Hepatocyte (in vitro differentiated cells): Measurements from ENCODE around the gene EXOC6B.

Experiments
- EZH2 ChIP-seq: fragments of 200-600 bp; sonication (generic); IDR thresholded peaks from 2 replicates; pipeline ENCODE4 v1.6.1; 2016; ENCODE audit warnings: antibody characterized with exemption, mild to moderate bottlenecking, borderline replicate concordance
- TF ChIP-seq, protein P1 (sequence below): fragments of 200-600 bp; sonication (generic); IDR thresholded peaks from 2 replicates; pipeline ENCODE4 v1.5.1; 2016; ENCODE audit warnings: antibody characterized with exemption, mild to moderate bottlenecking; ENCODE audit not compliant: poor library complexity

DNA sequence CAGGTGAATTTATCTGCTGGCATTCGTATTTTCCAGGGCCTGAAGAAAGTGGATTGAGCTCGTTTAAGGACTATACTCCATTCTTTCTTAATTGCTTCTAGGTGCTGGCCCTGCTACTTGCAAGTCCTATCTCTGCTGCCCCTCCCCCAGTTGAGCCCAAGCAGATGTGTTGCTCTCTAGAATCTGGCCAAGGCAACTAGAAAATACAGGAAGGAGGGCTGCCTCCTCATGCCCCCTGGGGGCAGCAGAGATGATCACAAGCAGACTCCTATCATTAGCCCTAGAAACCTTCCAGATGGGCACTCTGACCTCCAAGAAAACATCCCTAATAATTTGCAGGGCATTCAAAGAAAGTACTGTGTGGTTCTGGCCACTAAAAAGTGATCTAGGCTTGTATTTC is 605.7 kb downstream of the EXOC6B start:
- TF ChIP-seq, protein P1, sequence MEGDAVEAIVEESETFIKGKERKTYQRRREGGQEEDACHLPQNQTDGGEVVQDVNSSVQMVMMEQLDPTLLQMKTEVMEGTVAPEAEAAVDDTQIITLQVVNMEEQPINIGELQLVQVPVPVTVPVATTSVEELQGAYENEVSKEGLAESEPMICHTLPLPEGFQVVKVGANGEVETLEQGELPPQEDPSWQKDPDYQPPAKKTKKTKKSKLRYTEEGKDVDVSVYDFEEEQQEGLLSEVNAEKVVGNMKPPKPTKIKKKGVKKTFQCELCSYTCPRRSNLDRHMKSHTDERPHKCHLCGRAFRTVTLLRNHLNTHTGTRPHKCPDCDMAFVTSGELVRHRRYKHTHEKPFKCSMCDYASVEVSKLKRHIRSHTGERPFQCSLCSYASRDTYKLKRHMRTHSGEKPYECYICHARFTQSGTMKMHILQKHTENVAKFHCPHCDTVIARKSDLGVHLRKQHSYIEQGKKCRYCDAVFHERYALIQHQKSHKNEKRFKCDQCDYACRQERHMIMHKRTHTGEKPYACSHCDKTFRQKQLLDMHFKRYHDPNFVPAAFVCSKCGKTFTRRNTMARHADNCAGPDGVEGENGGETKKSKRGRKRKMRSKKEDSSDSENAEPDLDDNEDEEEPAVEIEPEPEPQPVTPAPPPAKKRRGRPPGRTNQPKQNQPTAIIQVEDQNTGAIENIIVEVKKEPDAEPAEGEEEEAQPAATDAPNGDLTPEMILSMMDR: no peak
- no peak for TF ChIP-seq EZH2
